Large intestine (tissue), 3 donors: Measurements from ENCODE around the gene ID4. TPM values are rescaled to one million over a fixed set of nuclear protein-coding genes. Genes with fewer than 3 reads are reported as not detected.
A peak's percentile ranks its signal among the peaks of the same experiment; 100 is the strongest.

Source experiments
- DNase-seq, 2 donors: peaks; one replicate each; pipeline versions ENCODE4 v3.0.0 to v3.0.0-alpha.2; 2013
- H3K27ac ChIP-seq: one replicate; pipeline ENCODE4 v1.5.1; 2013; ENCODE audit warnings: low read length
- H3K27me3 ChIP-seq: 2 replicates; pipeline ENCODE4 v1.6.1; 2013; ENCODE audit warnings: low read length; ENCODE audit not compliant: control insufficient read depth, insufficient read depth
- H3K36me3 ChIP-seq: 2 replicates; pipeline ENCODE4 v1.6.1; 2013; ENCODE audit warnings: low read length; ENCODE audit not compliant: control insufficient read depth, insufficient read depth
- H3K4me1 ChIP-seq: one replicate; pipeline ENCODE4 v1.6.1; 2013; ENCODE audit warnings: low read length; ENCODE audit not compliant: control insufficient read depth, insufficient read depth
- H3K4me3 ChIP-seq: one replicate; pipeline ENCODE4 v1.5.1; 2013; ENCODE audit warnings: low read length
- H3K9me3 ChIP-seq: one replicate; pipeline ENCODE4 v1.6.1; 2013; ENCODE audit warnings: mild to moderate bottlenecking, low read depth, low read length, moderate library complexity; ENCODE audit not compliant: control insufficient read depth
- WGBS: methylation state at CpG from one replicate; pipeline ENCODE4 v1.1.5; 2013; ENCODE audit warnings: low lambda C conversion rate; ENCODE audit not compliant: insufficient coverage; 5-methylcytosine and 5-hydroxymethylcytosine counted together
- polyA plus RNA-seq: library from polyadenylated mRNA; unstranded; fragments of 120-200 nt; gene quantifications from one replicate; pipeline ENCODE4 v1.2.1, GENCODE V29; 2013

ID4 gene
- polyA plus RNA-seq, 1 donor: 41.6 TPM

GRCh38 chr6:19870322-19870721, 33.2 kb downstream of the ID4 start:
- WGBS: 100% methylated on average over 1 of the region's 3 CpGs
- no peak overlapping the region for H3K4me3 ChIP-seq
- H3K9me3 ChIP-seq: no peaks in the 10 kb centered on the region
- DNase-seq: no peak
- H3K4me1 ChIP-seq: no peaks in the 10 kb centered on the region
- H3K27me3 ChIP-seq: peaks cover 11% of the 10 kb centered on the region
- H3K27ac ChIP-seq: no peak overlapping the region
- H3K36me3 ChIP-seq: no peaks in the 10 kb centered on the region

GRCh38 chr6:19873031-19873430, 35.9 kb downstream of the ID4 start:
- WGBS: 33% methylated on average over 1 of the region's 2 CpGs
- Histone ChIP-seq H3K9me3 (no peaks in the 10 kb centered on the region), H3K27ac (no peak overlapping the region), H3K27me3 (no peaks in the 10 kb centered on the region), H3K36me3 (no peaks in the 10 kb centered on the region), H3K4me1 (no peaks in the 10 kb centered on the region), H3K4me3 (no peak overlapping the region)
- DNase-seq: no peak

- no peaks in the 10 kb centered on the region for H3K36me3 ChIP-seq
- H3K4me3 ChIP-seq: no peak overlapping the region
- no peak for DNase-seq
- no peaks in the 10 kb centered on the region for H3K9me3 ChIP-seq
- no CpG with 5 or more reads among the region's 5 CpGs for WGBS
- no peaks in the 10 kb centered on the region for H3K27me3 ChIP-seq
- no peaks in the 10 kb centered on the region for H3K4me1 ChIP-seq
- H3K27ac ChIP-seq: no peak overlapping the region
These were observed 39.5 kb downstream of the ID4 start for GRCh38 chr6:19876672-19877071.

- H3K36me3 ChIP-seq: no peaks in the 10 kb centered on the region
- H3K4me1 ChIP-seq: no peaks in the 10 kb centered on the region
- no peak overlapping the region for H3K4me3 ChIP-seq
- H3K9me3 ChIP-seq: no peaks in the 10 kb centered on the region
- H3K27me3 ChIP-seq: no peaks in the 10 kb centered on the region
- WGBS: no CpG with 5 or more reads among the region's 1 CpG
- DNase-seq: no peak
- H3K27ac ChIP-seq: no peak overlapping the region
These were observed 42.5 kb downstream of the ID4 start for GRCh38 chr6:19879663-19880062.

- Histone ChIP-seq H3K27ac (no peak overlapping the region), H3K4me3 (no peak overlapping the region), H3K27me3 (no peaks in the 10 kb centered on the region), H3K9me3 (no peaks in the 10 kb centered on the region), H3K36me3 (no peaks in the 10 kb centered on the region), H3K4me1 (no peaks in the 10 kb centered on the region)
- DNase-seq: no peak
- WGBS: no CpG with 5 or more reads among the region's 2 CpGs
These were observed 42.9 kb downstream of the ID4 start for GRCh38 chr6:19880066-19880465.

GRCh38 chr6:19891451-19891850, 54.3 kb downstream of the ID4 start:
- H3K4me1 ChIP-seq: no peaks in the 10 kb centered on the region
- DNase-seq: peak in 1 of 2 donors; percentile 52
- H3K4me3 ChIP-seq: no peak overlapping the region
- no peaks in the 10 kb centered on the region for H3K27me3 ChIP-seq
- no peak overlapping the region for H3K27ac ChIP-seq
- H3K9me3 ChIP-seq: no peaks in the 10 kb centered on the region
- no peaks in the 10 kb centered on the region for H3K36me3 ChIP-seq
- WGBS: 42% methylated on average over 4 of the region's 5 CpGs
